EH (cell line): ENCODE data around the gene PRKG2.
"Not testable (repeated sequence)": the region's sequence is repeated elsewhere in the genome, so short reads cannot be mapped to it uniquely, and the experiment has no call there.

Experiments
- DNase-seq: peaks from one replicate; pipeline ENCODE4 v3.0.0-alpha.2; 2015; ENCODE audit warnings: low read depth

Gene PRKG2

GRCh38 chr4:81153714-81154323 is 61.2 kb downstream of the PRKG2 start:
- not testable (repeated sequence) for DNase-seq

- no peak for DNase-seq
These were observed 61.9 kb downstream of the PRKG2 start for GRCh38 chr4:81152839-81153713.

- DNase-seq = no peak
These were observed 65.0 kb downstream of the PRKG2 start for GRCh38 chr4:81149976-81150375.

- no peak for DNase-seq
These were observed 66.4 kb downstream of the PRKG2 start for GRCh38 chr4:81148576-81148975.

GRCh38 chr4:81146466-81146865 is 68.6 kb downstream of the PRKG2 start:
- DNase-seq = no peak

- no peak for DNase-seq
These were observed 71.8 kb downstream of the PRKG2 start for GRCh38 chr4:81143183-81143582.

GRCh38 chr4:81142744-81143143 is 72.3 kb downstream of the PRKG2 start:
- no peak for DNase-seq

GRCh38 chr4:81137894-81138293 is 77.1 kb downstream of the PRKG2 start:
- no peak for DNase-seq

GRCh38 chr4:81137446-81137845 is 77.6 kb downstream of the PRKG2 start:
- DNase-seq = peak; percentile 19

- peak; percentile 73 for DNase-seq
These were observed 78.7 kb downstream of the PRKG2 start for GRCh38 chr4:81136161-81136905.

- peak; percentile 5 for DNase-seq
These were observed 79.5 kb downstream of the PRKG2 start for GRCh38 chr4:81135501-81135900.

GRCh38 chr4:81131563-81131962 is 83.5 kb downstream of the PRKG2 start:
- no peak for DNase-seq

GRCh38 chr4:81131066-81131465 is 84.0 kb downstream of the PRKG2 start:
- no peak for DNase-seq

GRCh38 chr4:81130569-81130968 is 84.5 kb downstream of the PRKG2 start:
- DNase-seq = no peak

GRCh38 chr4:81120055-81120454 is 95.0 kb downstream of the PRKG2 start:
- DNase-seq = no peak

- no peak for DNase-seq
These were observed 96.9 kb downstream of the PRKG2 start for GRCh38 chr4:81118086-81118485.

- DNase-seq = no peak
These were observed 98.5 kb downstream of the PRKG2 start for GRCh38 chr4:81116566-81116965.

GRCh38 chr4:81113024-81113423 is 102.0 kb downstream of the PRKG2 start:
- DNase-seq = no peak

- DNase-seq = no peak
These were observed 105.7 kb downstream of the PRKG2 start for GRCh38 chr4:81109356-81109755.

GRCh38 chr4:81106150-81106549 is 108.9 kb downstream of the PRKG2 start:
- no peak for DNase-seq

- DNase-seq = no peak
These were observed 112.9 kb downstream of the PRKG2 start for GRCh38 chr4:81102107-81102506.

- DNase-seq = no peak
These were observed 118.5 kb downstream of the PRKG2 start for GRCh38 chr4:81096566-81096965.

- DNase-seq = no peak
These were observed 119.6 kb downstream of the PRKG2 start for GRCh38 chr4:81095389-81095788.
